ENCODE measurements around the gene BRD3.

- no peak for TF ChIP-seq POLR2A (IDR thresholded peaks at IDR 0.05)
- TF ChIP-seq, protein P1, sequence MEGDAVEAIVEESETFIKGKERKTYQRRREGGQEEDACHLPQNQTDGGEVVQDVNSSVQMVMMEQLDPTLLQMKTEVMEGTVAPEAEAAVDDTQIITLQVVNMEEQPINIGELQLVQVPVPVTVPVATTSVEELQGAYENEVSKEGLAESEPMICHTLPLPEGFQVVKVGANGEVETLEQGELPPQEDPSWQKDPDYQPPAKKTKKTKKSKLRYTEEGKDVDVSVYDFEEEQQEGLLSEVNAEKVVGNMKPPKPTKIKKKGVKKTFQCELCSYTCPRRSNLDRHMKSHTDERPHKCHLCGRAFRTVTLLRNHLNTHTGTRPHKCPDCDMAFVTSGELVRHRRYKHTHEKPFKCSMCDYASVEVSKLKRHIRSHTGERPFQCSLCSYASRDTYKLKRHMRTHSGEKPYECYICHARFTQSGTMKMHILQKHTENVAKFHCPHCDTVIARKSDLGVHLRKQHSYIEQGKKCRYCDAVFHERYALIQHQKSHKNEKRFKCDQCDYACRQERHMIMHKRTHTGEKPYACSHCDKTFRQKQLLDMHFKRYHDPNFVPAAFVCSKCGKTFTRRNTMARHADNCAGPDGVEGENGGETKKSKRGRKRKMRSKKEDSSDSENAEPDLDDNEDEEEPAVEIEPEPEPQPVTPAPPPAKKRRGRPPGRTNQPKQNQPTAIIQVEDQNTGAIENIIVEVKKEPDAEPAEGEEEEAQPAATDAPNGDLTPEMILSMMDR (IDR thresholded peaks at IDR 0.05), result no peak
- TF ChIP-seq POLR2AphosphoS5 (IDR thresholded peaks at IDR 0.05), result no peak
- TF ChIP-seq EP300 (IDR thresholded peaks at IDR 0.05), result no peak
These were observed 70.2 kb downstream of the BRD3 start for GRCh38 chr9:133997584-133997983.
